CD4-positive, alpha-beta T cell (primary cell): ENCODE measurements around the gene RUNX3. TPM values are rescaled to one million over a fixed set of nuclear protein-coding genes. Genes with fewer than 3 reads are reported as not detected.

ENCODE experiments used
- ATAC-seq: fragments of 200-7000 bp; cut with Tn5 transposase; one replicate; pipeline ENCODE4 v1.10.0; 2022; ENCODE audit warnings: mild to moderate bottlenecking; ENCODE audit not compliant: poor library complexity
- CTCF ChIA-PET: fragments of 350-600 bp; sonication (Branson Sonifier 250); formaldehyde crosslinking; loops from one replicate; lab custom pipeline; 2021; ENCODE audit warnings: antibody characterized with exemption, inconsistent platforms; lab: Charles Lee
- POLR2A ChIA-PET: fragments of 350-600 bp; sonication (Branson Sonifier 250); formaldehyde crosslinking; loops from one replicate; lab custom pipeline; 2021; ENCODE audit warnings: antibody characterized with exemption, inconsistent platforms; lab: Charles Lee
- DNase-seq, 14 experiments: peaks; one replicate each; pipeline ENCODE4 v3.0.0-alpha.2; 2013 to 2020; ENCODE audit warnings: mixed read lengths in 2 of 14
- H3K27ac ChIP-seq, 2 donors: one replicate each; pipeline versions ENCODE4 v1.5.1 to v1.7.0; 2013; ENCODE audit warnings: low read length in 2 of 2, low read depth in 1 of 2, mild to moderate bottlenecking in 1 of 2
- H3K27me3 ChIP-seq, 2 experiments: 1 replicate in 1 of 2; 2 replicates in 1 of 2; pipeline versions ENCODE4 v1.6.1 to v1.7.0; 2013; ENCODE audit warnings: low read length in 2 of 2, control low read depth in 1 of 2, mild to moderate bottlenecking in 1 of 2, moderate library complexity in 1 of 2; ENCODE audit not compliant: insufficient read depth in 2 of 2, control insufficient read depth in 1 of 2
- H3K36me3 ChIP-seq: one replicate; pipeline ENCODE4 v1.6.1; 2013; ENCODE audit warnings: low read length, control low read depth; ENCODE audit not compliant: insufficient read depth
- H3K4me1 ChIP-seq: one replicate; pipeline ENCODE4 v1.6.1; 2013; ENCODE audit warnings: low read length, control low read depth; ENCODE audit not compliant: insufficient read depth
- H3K4me3 ChIP-seq: one replicate; pipeline ENCODE4 v1.5.1; 2013; ENCODE audit warnings: mild to moderate bottlenecking, low read length, moderate library complexity
- H3K9me3 ChIP-seq, 2 experiments: 1 replicate in 1 of 2; 2 replicates in 1 of 2; pipeline versions ENCODE4 v1.6.1 to v1.7.0; 2013; ENCODE audit warnings: low read length in 2 of 2, mild to moderate bottlenecking in 2 of 2, control low read depth in 1 of 2, moderate library complexity in 1 of 2; ENCODE audit not compliant: control insufficient read depth in 1 of 2, insufficient read depth in 1 of 2
- H3K27ac Mint-ChIP-seq: one replicate; pipeline ENCODE4 v1.8.0; 2020; ENCODE audit warnings: mixed read lengths
- H3K27me3 Mint-ChIP-seq: one replicate; pipeline ENCODE4 v1.8.0; 2021; ENCODE audit warnings: mixed read lengths
- H3K36me3 Mint-ChIP-seq: one replicate; pipeline ENCODE4 v1.8.0; 2021; ENCODE audit warnings: low read depth, mixed read lengths
- H3K4me1 Mint-ChIP-seq: one replicate; pipeline ENCODE4 v1.8.0; 2021; ENCODE audit warnings: low read depth, mixed read lengths
- H3K4me3 Mint-ChIP-seq: one replicate; pipeline ENCODE4 v1.8.0; 2020; ENCODE audit warnings: mild to moderate bottlenecking, mixed read lengths
- H3K9me3 Mint-ChIP-seq: one replicate; pipeline ENCODE4 v1.8.0; 2020; ENCODE audit warnings: mixed read lengths
- CTCF ChIP-seq: fragments of 200-600 bp; IDR thresholded peaks from one replicate; pipeline ENCODE4 v1.8.0; 2022; ENCODE audit warnings: antibody characterized with exemption, mild to moderate bottlenecking
- intact Hi-C, 2 experiments: fragments of 100-400 bp; cut with DNase I in 1 of 2; cut with micrococcal nuclease in 1 of 2; formaldehyde crosslinking; loops; one replicate each; pipeline versions ENCODE4 v1.15.1 to v1.9.0; 2023 to 2025; cut with DNase I, micrococcal nuclease
- total RNA-seq, 174 experiments: library from RNA in 2 of 174; stranded (reverse) in 2 of 174; gene quantifications; one replicate each; pipeline ENCODE4 v1.2.3 and lab custom pipeline; 2021 to 2026

RUNX3 gene
- total RNA-seq, 2 experiments from 2014 or later = 202 to 209 TPM

GRCh38 chr1:24963943-24964693 is 34.0 kb upstream of the RUNX3 start:
- peak overlapping the region; percentile 88 for H3K27ac Mint-ChIP-seq
- DNase-seq (peak in 1 of 14 experiments; percentile 44), ATAC-seq (no peak)
- Histone ChIP-seq H3K9me3 (no peaks in the 10 kb centered on the region), H3K27me3 (no peaks in the 10 kb centered on the region), H3K27ac (peak overlapping the region; percentile 75 to 85), H3K36me3 (no peaks in the 10 kb centered on the region), H3K4me1 (peaks cover 73% of the 10 kb centered on the region), H3K4me3 (peak overlapping the region; percentile 55)
- H3K4me3 Mint-ChIP-seq = peak overlapping the region; percentile 79
- no peaks in the 10 kb centered on the region for H3K9me3 Mint-ChIP-seq
- no peaks in the 10 kb centered on the region for H3K27me3 Mint-ChIP-seq
- CTCF ChIA-PET = interaction anchor here (0.8 to 3.2 kb wide), 12 partner anchors 8 to 73 kb away, joined by 3 to 31 read pairs (median 4); partner anchors contain the start of gene RUNX3
- peaks cover 62% of the 10 kb centered on the region for H3K4me1 Mint-ChIP-seq
- POLR2A ChIA-PET = interaction anchor here (0.6 to 5.0 kb wide), 25 partner anchors 8 to 776 kb away, joined by 3 to 59 read pairs (median 4); partner anchors contain the start of genes RUNX3 and SYF2
- no peak for TF ChIP-seq CTCF
- H3K36me3 Mint-ChIP-seq = no peaks in the 10 kb centered on the region
- intact Hi-C loops = loop anchor here (1.0 to 5.0 kb wide), 6 partner anchors 17 to 138 kb away; no protein-coding TSS in a partner anchor

GRCh38 chr1:24963099-24963872 is 33.2 kb upstream of the RUNX3 start:
- Mint-ChIP-seq H3K36me3 (no peaks in the 10 kb centered on the region), H3K4me3 (peak overlapping the region; percentile 79), H3K9me3 (no peaks in the 10 kb centered on the region), H3K27ac (peak overlapping the region; percentile 88), H3K4me1 (peaks cover 59% of the 10 kb centered on the region), H3K27me3 (no peaks in the 10 kb centered on the region)
- H3K36me3 ChIP-seq = no peaks in the 10 kb centered on the region
- no peaks in the 10 kb centered on the region for H3K9me3 ChIP-seq
- intact Hi-C loops = loop anchor here (1.0 to 5.0 kb wide), 3 partner anchors 30 to 139 kb away; no protein-coding TSS in a partner anchor
- TF ChIP-seq CTCF = peak; percentile 20
- H3K4me3 ChIP-seq = peak overlapping the region; percentile 55
- H3K4me1 ChIP-seq = peaks cover 82% of the 10 kb centered on the region
- ATAC-seq (peak; percentile 30), DNase-seq (peak in 13 of 14 experiments; percentile 29 to 72 (median 50))
- CTCF ChIA-PET = interaction anchor here (0.6 to 3.2 kb wide), 14 partner anchors 8 to 136 kb away, joined by 3 to 31 read pairs (median 4); no protein-coding TSS in a partner anchor
- POLR2A ChIA-PET = interaction anchor here (0.6 to 5.0 kb wide), 9 partner anchors 9 to 73 kb away, joined by 3 to 59 read pairs (median 4); partner anchors contain the start of gene RUNX3
- H3K27me3 ChIP-seq = no peaks in the 10 kb centered on the region
- peak overlapping the region; percentile 18 to 44 for H3K27ac ChIP-seq
